Measurements from ENCODE around the gene SLC39A1. TPM values are rescaled to one million over a fixed set of nuclear protein-coding genes. Genes with fewer than 3 reads are reported as not detected.
"Not testable (repeated sequence)": the region's sequence is repeated elsewhere in the genome, so short reads cannot be mapped to it uniquely, and the experiment has no call there.

Gene SLC39A1
- total and polyA plus RNA-seq, 2 of the 8 experiments (the other 6 are each of a cell fraction or from before 2014, with no cell fraction given): 238 to 337 TPM

DNA sequence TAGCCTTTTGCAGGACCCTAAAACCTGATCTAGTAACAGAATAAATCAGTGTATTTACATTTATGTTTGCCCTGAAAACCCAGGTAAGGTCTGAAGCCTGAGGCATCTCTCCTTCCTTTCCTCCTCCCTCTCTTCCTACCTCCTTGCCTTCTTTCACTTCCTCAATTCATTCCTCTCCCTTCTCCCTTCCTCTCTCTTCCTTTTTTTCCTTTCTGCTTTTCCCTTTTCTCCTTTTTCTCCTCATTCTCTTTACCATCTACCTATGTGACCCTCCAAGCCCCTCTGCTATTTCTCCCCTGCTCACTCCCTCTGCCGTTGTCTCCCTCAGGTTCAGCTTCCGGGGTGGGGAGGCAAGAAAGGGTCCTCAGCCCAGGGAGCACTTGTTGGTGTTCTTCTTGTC is 18.4 kb upstream of the SLC39A1 start:
- H3K4me2 ChIP-seq (ENCODE audit: insufficient read depth in 1 of 2, low read depth in 2 of 2, low read length in 2 of 2); H4K5ac ChIP-seq (ENCODE audit: insufficient read length, low read depth, low read length); FAIRE-seq; H3K79me1 ChIP-seq (ENCODE audit: low read depth, low read length); H3K9me3 ChIP-seq (ENCODE audit: insufficient read depth in 2 of 2, low read depth in 1 of 2, low read length in 1 of 2); H2BK120ac ChIP-seq (replicated peaks; ENCODE audit: low read depth, low read length); H2BK15ac ChIP-seq (ENCODE audit: low read length); H3K23ac ChIP-seq (ENCODE audit: insufficient read length); H4K8ac ChIP-seq (ENCODE audit: extremely low read depth, insufficient read depth, low read length); H3K56ac ChIP-seq (replicated peaks; ENCODE audit: insufficient read length, low read depth, low read length); H4K20me1 ChIP-seq (replicated peaks in 1 of 2; ENCODE audit: control insufficient read depth in 1 of 2, insufficient read depth in 2 of 2, low read length in 2 of 2); H2BK5ac ChIP-seq (ENCODE audit: low read depth, low read length); DNase-seq (ENCODE audit: low read depth in 1 of 2, low spot score in 2 of 2); H3K4me3 ChIP-seq (ENCODE audit: extremely low read depth in 1 of 4, insufficient read depth in 2 of 4, low read depth in 3 of 4, low read length in 4 of 4); H2BK20ac ChIP-seq (ENCODE audit: low read length); H2BK12ac ChIP-seq (ENCODE audit: low read depth, low read length); H3K4ac ChIP-seq (replicated peaks; ENCODE audit: insufficient read length, low read depth, low read length); H2AK5ac ChIP-seq (ENCODE audit: low read depth, low read length); H2AFZ ChIP-seq (ENCODE audit: low read length); H3K27me3 ChIP-seq (replicated peaks in 1 of 4; ENCODE audit: control insufficient read depth in 3 of 4, extremely low read depth in 1 of 4, insufficient read depth in 3 of 4, low read length in 3 of 4); H4K91ac ChIP-seq (replicated peaks; ENCODE audit: insufficient read length, low read length); H3K9ac ChIP-seq (replicated peaks in 1 of 4; ENCODE audit: extremely low read depth in 1 of 4, low read depth in 3 of 4, low read length in 3 of 4); H3K27ac ChIP-seq (ENCODE audit: low read depth, low read length); H3K14ac ChIP-seq (ENCODE audit: insufficient read length); H3K18ac ChIP-seq (ENCODE audit: extremely low read depth, low read length): not testable (repeated sequence)
- peaks cover 18% of the 10 kb centered on the region for H3K23me2 ChIP-seq (ENCODE audit: low read depth, low read length)
- H3K36me3 ChIP-seq (ENCODE audit: control insufficient read depth in 2 of 4, insufficient read depth in 4 of 4, low read length in 3 of 4): peaks cover 5 to 37% (median 25%) of the 10 kb centered on the region in 4 experiments; a peak in 7 of 8 replicates
- WGBS, 2 experiments (ENCODE audit: extremely low coverage in 1 of 2, insufficient coverage in 1 of 2, insufficient read length in 1 of 2, insufficient replicate concordance in 2 of 2, low coverage in 1 of 2, low lambda C conversion rate in 2 of 2, missing lambda C conversion rate in 1 of 2): 100% methylated on average over 1 of the region's 2 CpGs; no CpG with 5 or more reads in 1 of the 2 experiments
- ChIA-PET CTCF (ENCODE audit: partially characterized antibody) (interaction anchor here (1.1 to 1.8 kb wide), 2 partner anchors 35 to 374 kb away, joined by 3 read pairs; partner anchors contain the start of gene DENND4B), POLR2A (ENCODE audit: partially characterized antibody) (interaction anchor here (0.7 to 11.6 kb wide), 5 partner anchors 8 to 220 kb away, joined by 3 to 276 read pairs (median 3); partner anchors contain the start of genes CREB3L4, RAB13, RPS27 and SLC39A1)
- peaks cover 0 to 22% of the 10 kb centered on the region in 2 experiments; a peak in 2 of 4 replicates for H3K79me2 ChIP-seq (ENCODE audit: control insufficient read depth in 1 of 2, insufficient read depth in 2 of 2, low read length in 2 of 2)
- H3K4me1 ChIP-seq (replicated peaks in 1 of 4; ENCODE audit: control insufficient read depth in 3 of 4, insufficient read depth in 4 of 4, low read length in 3 of 4): peaks cover 0 to 10% (median 9%) of the 10 kb centered on the region in 4 experiments; a peak in 5 of 7 replicates
